Putamen (tissue), 1 donor: ENCODE data around the gene HSCB.
"Not testable (repeated sequence)": the region's sequence is repeated elsewhere in the genome, so short reads cannot be mapped to it uniquely, and the experiment has no call there.

Experiments
- DNase-seq: peaks from one replicate; pipeline ENCODE4 v3.0.0-alpha.2; 2016; ENCODE audit warnings: low spot score

The HSCB gene

DNA sequence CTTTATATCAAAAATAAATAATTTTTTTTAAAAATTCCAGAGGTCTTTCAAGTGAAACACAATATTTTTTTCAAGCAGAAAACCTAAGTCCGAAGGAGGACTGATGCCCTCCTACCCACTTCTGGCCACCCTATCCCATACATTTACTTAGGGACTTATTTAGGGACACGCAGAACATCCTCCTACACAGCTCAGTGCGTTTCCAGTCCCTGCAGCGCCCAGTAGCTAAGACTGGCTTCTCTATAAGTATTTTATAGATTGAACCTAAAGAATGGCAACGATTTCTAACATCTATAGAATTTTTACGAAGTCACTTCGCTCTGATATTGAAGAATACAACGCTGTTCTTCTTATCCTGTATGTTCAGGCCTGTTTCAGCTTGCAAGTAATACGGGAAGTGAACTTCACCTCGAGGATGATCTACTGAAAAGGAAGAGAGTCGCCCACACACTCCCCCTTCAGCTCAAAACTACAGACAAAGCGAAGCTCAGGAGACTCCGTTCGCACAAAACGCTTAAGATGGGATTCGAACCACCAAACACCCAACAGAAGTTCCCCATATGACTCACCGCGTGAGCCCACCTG lies 547 bp upstream of the HSCB start:
- DNase-seq: no peak

GRCh38 chr22:28742562-28742962 lies 723 bp downstream of the HSCB start:
- no peak for DNase-seq

DNA sequence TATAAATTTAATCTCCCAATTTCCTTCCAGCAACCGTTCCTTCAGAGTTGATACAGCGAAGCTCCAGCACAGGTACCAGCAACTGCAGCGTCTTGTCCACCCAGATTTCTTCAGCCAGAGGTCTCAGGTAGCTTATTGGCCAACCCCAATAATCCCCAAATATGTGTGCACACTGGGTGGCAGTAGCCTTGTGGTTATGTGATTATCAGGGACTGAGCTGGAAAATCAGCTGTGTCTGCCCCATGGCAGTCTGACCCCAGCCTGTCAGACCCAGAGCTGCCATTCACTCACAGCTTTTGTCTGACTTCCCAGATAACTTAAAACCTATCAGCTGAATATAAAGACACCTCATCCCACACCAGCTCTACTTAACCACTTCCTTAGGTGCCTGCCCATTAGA lies 2.0 kb downstream of the HSCB start:
- no peak for DNase-seq

DNA sequence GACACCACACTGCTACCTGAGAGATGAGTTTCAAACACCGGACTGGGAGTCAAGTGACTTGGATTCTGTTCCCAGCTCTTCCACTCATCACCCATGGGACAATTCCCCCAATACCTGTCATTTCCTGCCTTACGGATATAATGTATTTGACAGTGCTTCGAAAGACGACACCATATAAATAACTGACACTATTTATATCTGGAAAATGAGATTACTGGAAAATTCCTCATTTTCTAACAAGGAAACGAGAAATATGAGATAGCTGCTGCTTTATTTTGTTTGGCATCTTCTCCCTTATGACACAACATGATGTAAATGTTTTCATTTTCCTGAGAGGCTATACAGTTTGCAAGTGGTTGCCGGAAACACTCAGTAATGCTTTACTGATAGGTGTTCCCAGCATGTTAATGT lies 8.6 kb downstream of the HSCB start:
- DNase-seq: no peak

DNA sequence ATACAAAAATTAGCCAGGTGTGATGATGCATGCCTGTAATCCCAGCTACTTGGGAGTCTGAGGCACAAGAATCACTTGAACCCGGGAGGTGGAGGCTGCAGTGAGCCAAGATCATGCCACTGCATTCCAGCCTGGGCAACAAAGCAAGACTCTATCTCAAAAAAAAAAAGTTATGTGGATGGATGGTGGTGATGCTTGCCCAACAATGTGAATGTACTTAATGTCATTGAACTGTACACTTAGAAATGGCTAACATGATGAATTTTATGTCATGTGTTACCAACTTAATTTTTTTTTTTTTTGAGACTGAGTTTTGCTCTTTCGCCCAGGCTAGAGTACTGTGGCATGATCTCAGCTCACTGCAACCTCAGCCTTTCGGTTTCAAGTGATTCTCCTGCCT lies 12.7 kb downstream of the HSCB start:
- DNase-seq: not testable (repeated sequence)

DNA sequence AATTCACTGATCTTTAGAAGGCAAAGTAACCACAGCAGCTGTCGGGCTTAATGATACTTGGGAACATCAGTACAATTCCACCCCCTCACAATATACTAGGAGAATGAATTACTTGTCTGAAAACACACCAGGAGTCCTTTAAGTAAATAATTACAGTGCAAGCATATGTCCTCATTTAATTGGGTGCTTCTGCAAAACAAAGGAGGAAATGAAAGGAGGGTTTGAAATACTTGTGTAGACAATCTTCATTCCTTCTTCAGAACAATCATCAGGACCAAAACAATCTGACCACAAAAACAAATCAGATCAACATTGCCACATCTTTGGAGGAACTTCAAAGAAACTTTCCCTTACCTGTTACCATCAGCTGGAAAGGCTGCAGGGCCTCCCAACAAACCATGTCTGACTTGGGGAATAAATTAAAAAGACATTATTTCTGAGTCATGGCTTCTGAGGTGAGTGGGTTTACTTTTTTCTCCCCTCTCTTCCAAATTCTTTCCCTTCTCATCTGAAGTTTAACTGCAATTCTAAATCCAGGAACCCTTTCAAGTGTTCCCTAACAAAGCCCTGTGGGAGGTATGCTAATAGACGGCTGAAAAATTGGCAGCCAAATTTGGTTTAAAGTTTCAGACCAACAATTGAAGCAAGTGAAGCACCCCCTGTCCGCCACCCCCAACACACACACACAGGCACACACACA lies 18.2 kb downstream of the HSCB start:
- DNase-seq: peak; percentile 57

DNA sequence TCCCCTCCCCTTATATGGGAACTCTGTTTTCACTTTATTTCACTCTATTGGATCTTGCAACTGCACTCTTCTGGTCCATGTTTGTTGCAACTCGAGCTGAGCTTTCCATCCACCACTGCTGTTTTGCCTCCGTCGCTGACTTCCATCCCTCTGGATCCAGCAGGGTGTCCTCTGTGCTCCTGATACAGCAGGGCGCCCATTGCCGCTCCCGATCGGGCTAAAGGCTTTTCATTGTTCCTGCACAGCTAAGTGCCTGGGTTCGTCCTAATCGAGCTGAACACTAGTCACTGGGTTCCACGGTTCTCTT lies 19.6 kb downstream of the HSCB start:
- DNase-seq: no peak

GRCh38 chr22:28762000-28762399 lies 20.2 kb downstream of the HSCB start:
- not testable (repeated sequence) for DNase-seq

DNA sequence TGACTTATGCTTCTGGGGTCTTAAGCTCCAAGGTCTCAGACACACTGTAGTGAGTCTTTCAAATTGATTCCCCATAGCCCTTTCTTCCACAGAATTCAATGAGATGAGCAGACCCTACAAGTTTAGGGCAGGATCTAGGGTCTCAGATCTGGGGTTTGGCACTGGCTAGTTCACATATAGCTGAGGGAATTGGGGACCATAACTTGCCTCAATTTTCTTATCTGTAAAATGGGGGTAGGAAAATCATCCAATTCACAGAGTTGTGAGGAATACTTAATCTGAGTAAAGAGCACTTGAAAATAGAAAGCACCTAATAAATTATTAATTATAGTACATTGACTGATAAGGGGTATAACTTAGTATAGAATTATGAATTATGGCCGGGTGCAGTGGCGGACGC lies 24.8 kb downstream of the HSCB start:
- no peak for DNase-seq

- DNase-seq: no peak
Observed at GRCh38 chr22:28768701-28769393, 27.0 kb downstream of the HSCB start.

DNA sequence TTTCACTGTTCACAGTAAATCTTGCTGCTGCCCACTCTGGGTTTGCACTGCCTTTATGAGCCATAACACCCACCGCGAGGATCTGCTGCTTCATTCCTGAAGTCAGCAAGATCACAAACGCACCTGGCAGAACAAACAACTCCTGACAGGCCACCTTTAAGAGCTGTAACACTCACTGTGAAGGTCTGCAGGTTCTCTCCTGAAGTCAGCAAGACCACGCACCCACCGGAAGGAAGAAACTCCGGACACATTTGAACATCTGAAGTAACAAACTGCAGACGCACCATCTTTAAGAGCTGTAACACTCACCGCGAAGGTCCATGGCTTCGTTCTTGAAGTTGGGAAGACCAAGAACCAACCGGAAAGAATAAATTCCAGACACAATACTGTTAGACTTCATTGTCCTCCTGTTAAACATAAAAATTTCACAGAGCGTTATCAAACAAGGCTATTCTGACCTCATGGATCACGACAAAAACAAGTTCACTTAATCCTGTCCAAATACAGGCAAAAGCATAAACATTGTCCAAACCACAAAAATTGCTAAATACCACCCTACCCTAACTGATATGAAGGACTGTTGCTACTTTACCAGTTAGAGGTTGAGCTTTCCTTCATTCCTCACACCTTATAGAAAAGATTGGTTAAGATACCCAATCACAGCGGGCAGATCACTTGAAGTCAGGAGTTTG lies 27.7 kb downstream of the HSCB start:
- DNase-seq: no peak

DNA sequence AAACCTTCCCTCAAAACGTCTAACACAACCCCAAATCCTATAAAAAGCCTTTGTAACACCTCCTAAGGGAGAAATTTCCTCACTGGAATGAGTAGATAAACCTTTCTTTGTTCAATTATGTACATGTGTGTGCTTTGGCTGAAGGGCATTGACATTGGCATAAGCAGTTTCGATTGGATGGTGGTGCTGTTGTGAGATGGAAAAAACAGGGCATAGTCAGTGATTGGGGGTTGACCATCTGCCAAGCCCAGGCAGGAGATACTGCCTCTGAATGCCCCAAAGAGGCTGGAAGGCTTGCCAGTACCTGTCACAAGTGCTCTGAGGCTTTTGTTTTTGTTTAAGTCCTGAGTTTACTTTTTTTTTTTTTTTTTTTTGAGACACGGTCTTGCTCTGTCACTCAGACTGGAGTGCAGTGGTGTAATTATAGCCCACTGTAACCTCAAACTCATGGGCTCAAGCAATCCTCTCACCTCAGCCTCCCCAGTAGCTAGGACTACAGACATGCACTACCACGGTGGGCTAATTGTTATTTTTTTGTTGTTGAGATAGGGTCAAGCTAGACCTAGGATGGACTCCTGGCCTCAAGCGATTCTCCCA lies 29.5 kb downstream of the HSCB start:
- no peak for DNase-seq

GRCh38 chr22:28772633-28773460 lies 31.0 kb downstream of the HSCB start, which contains the start of gene CCDC117:
CCDC117 (plus strand) TSS chr22:28772695; CDS start chr22:28772850, 155 bp downstream.
- peak; percentile 96 for DNase-seq

DNA sequence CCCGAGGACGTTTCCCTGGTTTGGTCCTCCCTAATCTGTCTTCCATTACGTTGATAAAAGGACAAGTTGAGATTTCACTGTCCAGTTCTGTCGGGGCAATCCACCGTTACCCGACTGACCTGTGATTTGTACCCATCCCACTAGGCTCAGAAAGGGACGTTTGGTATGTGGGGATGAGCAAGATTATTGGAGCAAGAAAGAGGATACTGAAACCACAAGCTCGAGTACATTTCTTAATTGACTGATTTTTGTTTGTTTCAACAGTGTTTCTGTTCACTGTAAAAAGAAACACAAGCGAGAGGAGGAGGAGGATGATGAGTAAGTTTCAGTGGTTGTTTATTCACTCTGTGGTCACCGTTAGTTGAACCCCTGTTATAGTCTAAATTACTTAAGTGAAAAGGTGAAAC lies 31.6 kb downstream of the HSCB start:
- DNase-seq: no peak

GRCh38 chr22:28774378-28774777 lies 32.5 kb downstream of the HSCB start:
- DNase-seq: no peak

DNA sequence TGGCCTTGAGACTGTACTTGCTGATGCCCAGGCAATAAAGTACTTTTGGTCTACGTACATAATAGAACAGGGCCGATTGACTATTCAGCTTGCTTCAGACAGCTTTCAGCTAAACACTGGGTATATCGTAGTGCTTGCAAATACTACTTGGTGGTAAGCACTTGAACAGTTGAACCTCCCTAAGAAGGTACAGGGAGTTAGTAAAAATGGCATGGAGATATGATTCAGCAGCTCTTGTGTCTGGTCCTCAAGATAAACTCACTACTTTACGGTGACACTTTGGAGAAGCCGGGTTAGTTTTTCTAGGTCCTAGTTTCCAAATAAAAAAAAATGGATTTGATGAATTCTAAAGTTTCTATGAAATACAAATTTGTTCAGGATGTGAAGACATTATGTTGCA lies 38.0 kb downstream of the HSCB start:
- no peak for DNase-seq

GRCh38 chr22:28780296-28780695 lies 38.5 kb downstream of the HSCB start:
- no peak for DNase-seq

- DNase-seq: no peak
Observed at GRCh38 chr22:28783786-28784671, 42.2 kb downstream of the HSCB start.

DNA sequence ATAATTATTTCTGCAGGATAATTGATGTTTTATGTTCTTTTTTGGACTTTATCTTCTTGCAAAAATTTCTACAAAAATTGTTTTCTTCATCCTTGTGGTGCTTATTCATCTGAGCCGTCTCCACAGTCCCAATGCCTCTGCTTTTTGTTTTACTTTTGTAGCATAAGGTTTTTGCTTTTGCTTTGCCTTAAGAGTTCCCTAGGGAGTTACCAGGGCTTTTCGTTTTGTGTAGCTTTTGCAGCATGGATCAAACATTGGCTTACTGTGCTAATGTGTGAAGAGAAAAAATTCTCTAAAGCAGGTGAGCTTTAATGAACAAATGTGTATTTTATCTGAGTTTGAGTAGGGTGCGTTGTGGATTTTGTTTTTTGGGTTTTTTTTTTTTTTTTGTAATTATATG lies 46.8 kb downstream of the HSCB start:
- DNase-seq: no peak

GRCh38 chr22:28791124-28791523 lies 49.3 kb downstream of the HSCB start:
- no peak for DNase-seq
